ENCODE measurements around the gene C1QTNF1. TPM values are rescaled to one million over a fixed set of nuclear protein-coding genes. Genes with fewer than 3 reads are reported as not detected.
"Not testable (repeated sequence)": the region's sequence is repeated elsewhere in the genome, so short reads cannot be mapped to it uniquely, and the experiment has no call there.

The C1QTNF1 gene
- polyA plus RNA-seq, 1 donor: 1.9 TPM

GRCh38 chr17:79023180-79023705, 726 bp upstream of the C1QTNF1 start:
- DNase-seq: no peak

GRCh38 chr17:79024901-79025737, 1.1 kb downstream of the C1QTNF1 start:
- no peak for DNase-seq

GRCh38 chr17:79026376-79027273, 2.7 kb downstream of the C1QTNF1 start:
- DNase-seq: no peak

GRCh38 chr17:79027274-79027924, 3.4 kb downstream of the C1QTNF1 start:
- no peak for DNase-seq

- DNase-seq: no peak
These were observed 4.0 kb downstream of the C1QTNF1 start for GRCh38 chr17:79027925-79028491.

GRCh38 chr17:79028496-79029326, 4.7 kb downstream of the C1QTNF1 start:
- no peak for DNase-seq

GRCh38 chr17:79029327-79030009, 5.5 kb downstream of the C1QTNF1 start:
- DNase-seq: no peak

GRCh38 chr17:79030636-79031035, 6.7 kb downstream of the C1QTNF1 start:
- DNase-seq: not testable (repeated sequence)

- no peak for DNase-seq
These were observed 8.3 kb downstream of the C1QTNF1 start for GRCh38 chr17:79031996-79032875.

- DNase-seq: no peak
These were observed 9.2 kb downstream of the C1QTNF1 start for GRCh38 chr17:79033046-79033616.

GRCh38 chr17:79033741-79034501, 10.0 kb downstream of the C1QTNF1 start:
- DNase-seq: no peak

GRCh38 chr17:79034931-79035485, 11.0 kb downstream of the C1QTNF1 start:
- no peak for DNase-seq

- no peak for DNase-seq
These were observed 11.7 kb downstream of the C1QTNF1 start for GRCh38 chr17:79035686-79036085.

GRCh38 chr17:79036181-79036580, 12.2 kb downstream of the C1QTNF1 start:
- no peak for DNase-seq

GRCh38 chr17:79036596-79036995, 12.6 kb downstream of the C1QTNF1 start:
- no peak for DNase-seq

GRCh38 chr17:79038545-79039135, 14.7 kb downstream of the C1QTNF1 start:
- DNase-seq: no peak

GRCh38 chr17:79039171-79039570, 15.2 kb downstream of the C1QTNF1 start:
- no peak for DNase-seq

Data from left kidney (tissue), 2 donors.